HG03354 (cell line): ENCODE results near the gene ELMO3.

ENCODE experiments used
- ATAC-seq: cut with Tn5 transposase; IDR thresholded peaks from one replicate; pipeline ENCODE4 v1.9.1; 2021; ENCODE audit warnings: mild to moderate bottlenecking; ENCODE audit not compliant: unreplicated experiment, poor library complexity, severe bottlenecking

The ELMO3 gene

GRCh38 chr16:67210069-67210937 lies 11.4 kb downstream of the ELMO3 start:
- ATAC-seq, result no peak

GRCh38 chr16:67211674-67212073 lies 12.7 kb downstream of the ELMO3 start:
- ATAC-seq, result no peak

GRCh38 chr16:67212766-67213165 lies 13.8 kb downstream of the ELMO3 start:
- ATAC-seq, result no peak

GRCh38 chr16:67213197-67214019 lies 14.5 kb downstream of the ELMO3 start:
- ATAC-seq, result no peak

GRCh38 chr16:67215706-67216105 lies 16.8 kb downstream of the ELMO3 start:
- no peak for ATAC-seq

- no peak for ATAC-seq
Observed at GRCh38 chr16:67216612-67217490, 17.9 kb downstream of the ELMO3 start.

GRCh38 chr16:67223992-67224391 lies 25.1 kb downstream of the ELMO3 start:
- no peak for ATAC-seq

GRCh38 chr16:67226295-67226803 lies 27.4 kb downstream of the ELMO3 start:
- no peak for ATAC-seq

- ATAC-seq, result peak; percentile 94
Observed at GRCh38 chr16:67226804-67227566, 28.1 kb downstream of the ELMO3 start, which contains the start of gene TMEM208. TSS of gene TMEM208 (plus strand) at chr16:67227130. CDS start at chr16:67227219, 89 bp downstream.

- ATAC-seq, result no peak
Observed at GRCh38 chr16:67227567-67227921, 28.6 kb downstream of the ELMO3 start.

GRCh38 chr16:67228034-67228785 lies 29.3 kb downstream of the ELMO3 start:
- no peak for ATAC-seq

GRCh38 chr16:67228905-67229304 lies 30.0 kb downstream of the ELMO3 start:
- ATAC-seq, result no peak

GRCh38 chr16:67229906-67230808 lies 31.2 kb downstream of the ELMO3 start:
- no peak for ATAC-seq

GRCh38 chr16:67230809-67231660 lies 32.1 kb downstream of the ELMO3 start:
- ATAC-seq, result no peak

GRCh38 chr16:67233596-67233995 lies 34.7 kb downstream of the ELMO3 start:
- no peak for ATAC-seq

GRCh38 chr16:67234180-67234597 lies 35.3 kb downstream of the ELMO3 start:
- no peak for ATAC-seq
